HepG2 (cell line): ENCODE measurements around the gene NAV2. TPM values are rescaled to one million over a fixed set of nuclear protein-coding genes. Genes with fewer than 3 reads are reported as not detected.

Source experiments
- CTCF ChIP-seq: sonication (generic); formaldehyde crosslinking; IDR thresholded peaks from 2 replicates; pipeline ENCODE4 v1.5.0; 2020; ENCODE audit warnings: mild to moderate bottlenecking, missing genetic modification reagents, moderate library complexity
- DNMT3B ChIP-seq: conservative IDR thresholded peaks from 2 replicates; pipeline ENCODE4 v1.6.1; 2016; ENCODE audit warnings: missing biosample characterization, control low read depth
- DZIP1 ChIP-seq: sonication (generic); formaldehyde crosslinking; IDR thresholded peaks from 2 replicates; pipeline ENCODE4 v1.5.0; 2020; ENCODE audit warnings: mild to moderate bottlenecking, missing genetic modification reagents
- FOXO4 ChIP-seq: sonication (generic); formaldehyde crosslinking; conservative IDR thresholded peaks from 2 replicates; pipeline ENCODE4 v1.8.1; 2023; ENCODE audit warnings: missing genetic modification reagents
- IRF9 ChIP-seq: sonication (generic); formaldehyde crosslinking; IDR thresholded peaks from 2 replicates; pipeline ENCODE4 v1.8.0; 2022; ENCODE audit warnings: missing genetic modification reagents, mild to moderate bottlenecking, borderline replicate concordance
- MED8 ChIP-seq: sonication (generic); formaldehyde crosslinking; IDR thresholded peaks from 2 replicates; pipeline ENCODE4 v1.8.1; 2023; ENCODE audit warnings: mild to moderate bottlenecking, missing genetic modification reagents; ENCODE audit not compliant: insufficient replicate concordance
- NFE2 ChIP-seq: sonication (generic); formaldehyde crosslinking; IDR thresholded peaks from 2 replicates; pipeline ENCODE4 v1.4.0; 2020; ENCODE audit warnings: missing genetic modification reagents
- RNF219 ChIP-seq: sonication (generic); formaldehyde crosslinking; IDR thresholded peaks from 2 replicates; pipeline ENCODE4 v1.5.0; 2020; ENCODE audit warnings: mild to moderate bottlenecking, missing genetic modification reagents
- SAFB2 ChIP-seq: sonication (generic); formaldehyde crosslinking; IDR thresholded peaks from 2 replicates; pipeline ENCODE4 v1.5.1; 2020; ENCODE audit warnings: missing genetic modification reagents, low read depth, mild to moderate bottlenecking, borderline replicate concordance
- SNAPC2 ChIP-seq: sonication (generic); formaldehyde crosslinking; IDR thresholded peaks from 2 replicates; pipeline ENCODE4 v1.8.1; 2022; ENCODE audit warnings: mild to moderate bottlenecking, missing genetic modification reagents
- TFDP1 ChIP-seq: IDR thresholded peaks from 2 replicates; pipeline ENCODE4 v1.6.1; 2016; ENCODE audit warnings: missing compliant biosample characterization, missing genetic modification reagents, borderline replicate concordance
- ZBTB14 ChIP-seq: sonication (generic); formaldehyde crosslinking; IDR thresholded peaks from 2 replicates; pipeline ENCODE4 v1.4.0; 2020; ENCODE audit warnings: missing genetic modification reagents
- ZNF160 ChIP-seq: sonication (generic); formaldehyde crosslinking; IDR thresholded peaks from 2 replicates; pipeline ENCODE4 v1.8.0; 2022; ENCODE audit warnings: mild to moderate bottlenecking, inconsistent platforms, missing genetic modification reagents
- ZNF274 ChIP-seq: sonication (generic); formaldehyde crosslinking; IDR thresholded peaks from 2 replicates; pipeline ENCODE4 v1.5.1; 2020; ENCODE audit warnings: mild to moderate bottlenecking, missing genetic modification reagents
- ZNF350 ChIP-seq: sonication (generic); formaldehyde crosslinking; IDR thresholded peaks from 2 replicates; pipeline ENCODE4 v1.4.0; 2020; ENCODE audit warnings: mild to moderate bottlenecking, low read depth, missing genetic modification reagents, borderline replicate concordance
- ZNF552 ChIP-seq: sonication (generic); formaldehyde crosslinking; IDR thresholded peaks from 2 replicates; pipeline ENCODE4 v1.9.0; 2022; ENCODE audit warnings: missing genetic modification reagents, mild to moderate bottlenecking, borderline replicate concordance
- ZNF746 ChIP-seq: sonication (generic); formaldehyde crosslinking; IDR thresholded peaks from 2 replicates; pipeline ENCODE4 v1.8.0; 2022; ENCODE audit warnings: mild to moderate bottlenecking, missing genetic modification reagents
- polyA plus RNA-seq, 8 experiments: library from polyadenylated mRNA; depleted of rRNA in 3 of 8; stranded (reverse) in 7 of 8; unstranded in 1 of 8; fragments of >200 nt; fragmentation: Illumina TruSeq in 4 of 8; extraction: Trizol in 4 of 8; gene quantifications; 2 replicates each; pipeline versions ENCODE4 v1.2.1 to v1.2.3, GENCODE V29; 2011 to 2016; ENCODE audit warnings: low read depth in 4 of 8, missing spikeins in 1 of 8, mixed read lengths in 1 of 8; ENCODE audit not compliant: insufficient read depth in 1 of 8
- total RNA-seq, 5 experiments: library from RNA; depleted of rRNA; stranded (reverse); fragments of >200 nt; fragmentation: Illumina TruSeq; extraction: Trizol; gene quantifications; 2 replicates each; pipeline ENCODE4 v1.2.3, GENCODE V29; 2016; ENCODE audit warnings: low read depth in 1 of 5

Gene NAV2
- total and polyA plus RNA-seq, 2 of the 13 experiments (the other 11 are each of a cell fraction or from before 2014, with no cell fraction given): 9.3 to 34.6 TPM

GRCh38 chr11:19953336-19953735, 240.7 kb downstream of the NAV2 start (continued):
- no peak for TF ChIP-seq DZIP1 (CRISPR knock-in tag)
- no peak for TF ChIP-seq DNMT3B
- TF ChIP-seq NFE2 (CRISPR knock-in tag): no peak
- no peak for TF ChIP-seq CTCF (CRISPR knock-in tag)
- no peak for TF ChIP-seq RNF219 (CRISPR knock-in tag)
- no peak for TF ChIP-seq TFDP1 (CRISPR knock-in tag)
- no peak for TF ChIP-seq ZNF350
- TF ChIP-seq IRF9 (CRISPR knock-in tag): no peak
- no peak for TF ChIP-seq ZNF274
- 0 out of 2 replicates have a peak, but pooled peaks have one; percentile 17 for TF ChIP-seq SNAPC2 (CRISPR knock-in tag)
- no peak for TF ChIP-seq FOXO4
- TF ChIP-seq ZNF160 (CRISPR knock-in tag): no peak
- TF ChIP-seq ZBTB14 (CRISPR knock-in tag): no peak
- no peak for TF ChIP-seq ZNF552 (CRISPR knock-in tag)
- no peak for TF ChIP-seq ZNF746 (CRISPR knock-in tag)
- TF ChIP-seq MED8: no peak
- no peak for TF ChIP-seq SAFB2 (CRISPR knock-in tag)
